ENCODE results near the gene MLLT3. TPM values are rescaled to one million over a fixed set of nuclear protein-coding genes. Genes with fewer than 3 reads are reported as not detected.

Gene MLLT3
- total and polyA plus RNA-seq, 2 experiments from 2014 or later: 13.7 to 39.2 TPM

GRCh38 chr9:20551236-20551635 lies 71.1 kb downstream of the MLLT3 start:
- no peaks in the 10 kb centered on the region for H3K36me3 ChIP-seq (replicated peaks; ENCODE audit: insufficient read depth, low read depth)
- peaks cover 20% of the 10 kb centered on the region for H3K4me1 ChIP-seq (ENCODE audit: insufficient read depth)
- no peak for TF ChIP-seq EZH2 (IDR thresholded peaks at IDR 0.05; ENCODE audit: borderline replicate concordance)
- no peak for TF ChIP-seq EZH2phosphoT487 (IDR thresholded peaks at IDR 0.05; ENCODE audit: low read depth, severe bottlenecking, unreplicated experiment)
- no peak for TF ChIP-seq CTCF (IDR thresholded peaks at IDR 0.05; ENCODE audit: poor library complexity)
- H4K20me1 ChIP-seq (ENCODE audit: insufficient read depth, poor library complexity, severe bottlenecking): peaks cover 4% of the 10 kb centered on the region
- H3K4me3 ChIP-seq: no peak overlapping the region
- H3K9me3 ChIP-seq (ENCODE audit: low read depth): no peaks in the 10 kb centered on the region
- H3K27ac ChIP-seq: peak overlapping the region; percentile 69
- H3K9me2 ChIP-seq (replicated peaks; ENCODE audit: insufficient read depth): peaks cover 3% of the 10 kb centered on the region
- H3K79me2 ChIP-seq: peaks cover 95% of the 10 kb centered on the region
- H2AFZ ChIP-seq: no peak overlapping the region
- DNase-seq (ENCODE audit: low spot score): no peak
- no peaks in the 10 kb centered on the region for H3K27me3 ChIP-seq
- peak overlapping the region; percentile 52 for H3K4me2 ChIP-seq

GRCh38 chr9:20550326-20550725 lies 72.0 kb downstream of the MLLT3 start:
- Histone ChIP-seq H3K36me3 (replicated peaks; ENCODE audit: insufficient read depth, low read depth) (no peaks in the 10 kb centered on the region), H3K27me3 (no peaks in the 10 kb centered on the region), H3K9me3 (ENCODE audit: low read depth) (no peaks in the 10 kb centered on the region), H3K4me2 (no peak overlapping the region), H4K20me1 (ENCODE audit: insufficient read depth, poor library complexity, severe bottlenecking) (no peaks in the 10 kb centered on the region), H2AFZ (no peak overlapping the region), H3K27ac (no peak overlapping the region), H3K4me3 (no peak overlapping the region), H3K4me1 (ENCODE audit: insufficient read depth) (peaks cover 20% of the 10 kb centered on the region), H3K9me2 (replicated peaks; ENCODE audit: insufficient read depth) (peaks cover 3% of the 10 kb centered on the region), H3K79me2 (peaks cover 95% of the 10 kb centered on the region)
- 96% methylated on average over 4 of the region's 4 CpGs for WGBS (ENCODE audit: low lambda C conversion rate, missing lambda C conversion rate)
- no peak for DNase-seq (ENCODE audit: low spot score)
- no peak for TF ChIP-seq EZH2 (IDR thresholded peaks at IDR 0.05; ENCODE audit: borderline replicate concordance)
- no peak for TF ChIP-seq EZH2phosphoT487 (IDR thresholded peaks at IDR 0.05; ENCODE audit: low read depth, severe bottlenecking, unreplicated experiment)
- TF ChIP-seq CTCF (IDR thresholded peaks at IDR 0.05; ENCODE audit: poor library complexity): no peak

GRCh38 chr9:20549053-20549452 lies 73.2 kb downstream of the MLLT3 start:
- Histone ChIP-seq H3K36me3 (replicated peaks; ENCODE audit: insufficient read depth, low read depth) (no peaks in the 10 kb centered on the region), H2AFZ (no peak overlapping the region), H3K9me2 (replicated peaks; ENCODE audit: insufficient read depth) (no peaks in the 10 kb centered on the region), H3K79me2 (peaks cover 94% of the 10 kb centered on the region), H3K27me3 (no peaks in the 10 kb centered on the region), H3K27ac (no peak overlapping the region), H3K9me3 (ENCODE audit: low read depth) (no peaks in the 10 kb centered on the region), H3K4me3 (no peak overlapping the region), H3K4me1 (ENCODE audit: insufficient read depth) (peaks cover 20% of the 10 kb centered on the region), H3K4me2 (no peak overlapping the region), H4K20me1 (ENCODE audit: insufficient read depth, poor library complexity, severe bottlenecking) (no peaks in the 10 kb centered on the region)
- 92% methylated on average over 3 of the region's 3 CpGs for WGBS (ENCODE audit: low lambda C conversion rate, missing lambda C conversion rate)
- TF ChIP-seq EZH2phosphoT487 (IDR thresholded peaks at IDR 0.05; ENCODE audit: low read depth, severe bottlenecking, unreplicated experiment) (no peak), CTCF (IDR thresholded peaks at IDR 0.05; ENCODE audit: poor library complexity) (no peak), EZH2 (IDR thresholded peaks at IDR 0.05; ENCODE audit: borderline replicate concordance) (no peak)
- DNase-seq (ENCODE audit: low spot score): no peak
